HCT116 (cell line): Measurements from ENCODE around the gene HEMK1. TPM values are rescaled to one million over a fixed set of nuclear protein-coding genes. Genes with fewer than 3 reads are reported as not detected.

Experiments
- ATAC-seq: fragments of 200-7000 bp; cut with Tn5 transposase; 2 replicates; pipeline ENCODE4 v1.9.1; 2020; ENCODE audit warnings: mild to moderate bottlenecking, moderate library complexity
- BruUV-seq: library from RNA; stranded (reverse); fragments of 400-500 nt; replicated peaks from 2 replicates; lab custom pipeline; 2021; lab: Mats Ljungman, UMichigan
- CTCF ChIA-PET: fragments of 300-600 bp; sonication (Branson Sonifier 250); formaldehyde crosslinking; loops from one replicate; lab custom pipeline; 2021; ENCODE audit warnings: antibody characterized with exemption; lab: Charles Lee
- POLR2A ChIA-PET: fragments of 300-600, 350-600 bp; sonication (Branson Sonifier 250); formaldehyde crosslinking; loops from one replicate; lab custom pipeline; 2021; ENCODE audit warnings: antibody characterized with exemption; lab: Charles Lee
- RAD21 ChIA-PET, 2 experiments: fragments of 300-600 bp; sonication (Branson Sonifier 250); formaldehyde crosslinking; loops; one replicate each; lab custom pipeline; 2023; ENCODE audit warnings: low total read pairs in 2 of 2; ENCODE audit not compliant: uncharacterized antibody in 2 of 2, unreplicated experiment in 2 of 2, low non-redundant PET in 1 of 2; lab: Charles Lee
- DNase-seq: peaks from one replicate; pipeline ENCODE4 v3.0.0-alpha.2; 2010; ENCODE audit warnings: low read depth, low spot score
- H2AFZ ChIP-seq: fragments of 200-600 bp; shearing (Covaris generic), sonication (generic); 2 replicates; pipeline ENCODE4 v1.6.1; 2017; ENCODE audit warnings: low read depth, mixed run types, mixed read lengths, antibody characterized with exemption, low read length; ENCODE audit not compliant: poor library complexity, severe bottlenecking
- H3K27ac ChIP-seq: 2 replicates; pipeline ENCODE4 v1.5.1; 2012; ENCODE audit warnings: low read depth, low read length
- H3K27me3 ChIP-seq: fragments of 200-600 bp; sonication (generic); 2 replicates; pipeline ENCODE4 v1.6.1; 2016; ENCODE audit warnings: mixed run types, low read length, mixed read lengths; ENCODE audit not compliant: insufficient read depth
- H3K36me3 ChIP-seq, 2 experiments: fragments of 200-500 bp in 1 of 2; fragments of 200-600 bp in 1 of 2; sonication (Bioruptor generic) in 1 of 2; sonication (generic) in 1 of 2; 2 replicates each; pipeline versions ENCODE4 v1.5.1 to v1.6.1; 2014 to 2016; ENCODE audit warnings: low read length in 2 of 2, inconsistent platforms in 1 of 2, mixed read lengths in 1 of 2, mixed run types in 1 of 2; ENCODE audit not compliant: insufficient read depth in 2 of 2, control insufficient read depth in 1 of 2
- H3K4me1 ChIP-seq, 2 experiments: fragments of 200-600 bp in 1 of 2; sonication (generic) in 1 of 2; 2 replicates each; pipeline versions ENCODE4 v1.5.1 to v1.6.1; 2012 to 2017; ENCODE audit warnings: low read length in 2 of 2, inconsistent platforms in 1 of 2, mild to moderate bottlenecking in 1 of 2, mixed read lengths in 1 of 2, mixed run types in 1 of 2, moderate library complexity in 1 of 2; ENCODE audit not compliant: insufficient read depth in 2 of 2, control insufficient read depth in 1 of 2
- H3K4me2 ChIP-seq: fragments of 200-600 bp; sonication (generic); 2 replicates; pipeline ENCODE4 v1.6.1; 2017; ENCODE audit warnings: mixed run types, low read length, mixed read lengths
- H3K4me3 ChIP-seq, 2 experiments: fragments of 200-600 bp in 1 of 2; sonication (generic) in 1 of 2; replicated peaks in 1 of 2; 2 replicates each; pipeline ENCODE4 v1.5.1; 2011 to 2016; ENCODE audit warnings: low read length in 2 of 2, control low read depth in 1 of 2, low read depth in 1 of 2, mild to moderate bottlenecking in 1 of 2, mixed read lengths in 1 of 2, mixed run types in 1 of 2
- H3K79me2 ChIP-seq: fragments of 200-600 bp; sonication (generic); 2 replicates; pipeline ENCODE4 v1.6.1; 2017; ENCODE audit warnings: mild to moderate bottlenecking, mixed run types, low read length, moderate library complexity, mixed read lengths; ENCODE audit not compliant: insufficient read depth
- H3K9ac ChIP-seq: fragments of 200-600 bp; sonication (generic); 2 replicates; pipeline ENCODE4 v1.6.1; 2016; ENCODE audit warnings: low read length, mixed read lengths
- H3K9me2 ChIP-seq: fragments of 200-600 bp; sonication (generic), shearing (Covaris generic); 2 replicates; pipeline ENCODE4 v1.6.1; 2017; ENCODE audit warnings: mixed run types, mild to moderate bottlenecking, moderate library complexity; ENCODE audit not compliant: insufficient read depth
- H3K9me3 ChIP-seq, 2 experiments: fragments of 200-500 bp in 1 of 2; fragments of 200-600 bp in 1 of 2; sonication (Bioruptor generic) in 1 of 2; sonication (generic) in 1 of 2; 2 replicates each; pipeline ENCODE4 v1.6.1; 2014 to 2017; ENCODE audit warnings: low read length in 2 of 2, mixed read lengths in 2 of 2, inconsistent platforms in 1 of 2, low read depth in 1 of 2, mild to moderate bottlenecking in 1 of 2, mixed run types in 1 of 2, moderate library complexity in 1 of 2; ENCODE audit not compliant: control insufficient read depth in 1 of 2, insufficient read depth in 1 of 2
- H4K20me1 ChIP-seq: fragments of 200-600 bp; sonication (generic), shearing (Covaris generic); 2 replicates; pipeline ENCODE4 v1.6.1; 2017; ENCODE audit warnings: mixed run types, mild to moderate bottlenecking, moderate library complexity; ENCODE audit not compliant: insufficient read depth
- ATF3 ChIP-seq: IDR thresholded peaks from 2 replicates; pipeline ENCODE4 v1.6.1; 2012
- CBX3 ChIP-seq: IDR thresholded peaks from 2 replicates; pipeline ENCODE4 v1.6.1; 2012; ENCODE audit warnings: low read depth
- EZH2phosphoT487 ChIP-seq: fragments of 200-600 bp; IDR thresholded peaks from 2 replicates; pipeline ENCODE4 v1.6.1; 2018; ENCODE audit warnings: antibody characterized with exemption, borderline replicate concordance
- FOSL1 ChIP-seq: IDR thresholded peaks from 2 replicates; pipeline ENCODE4 v1.6.1; 2012; ENCODE audit warnings: low read depth
- RAD21 ChIP-seq: IDR thresholded peaks from 2 replicates; pipeline ENCODE4 v1.6.1; 2012; ENCODE audit warnings: low read depth, mild to moderate bottlenecking
- SIN3A ChIP-seq: IDR thresholded peaks from 2 replicates; pipeline ENCODE4 v1.6.1; 2012; ENCODE audit warnings: low read depth
- TCF7L2 ChIP-seq: IDR thresholded peaks from 2 replicates; pipeline ENCODE4 v1.7.0; 2011; ENCODE audit warnings: borderline replicate concordance, inconsistent platforms; ENCODE audit not compliant: insufficient read depth, insufficient read length; ENCODE audit errors: extremely low read depth
- YY1 ChIP-seq: IDR thresholded peaks from 2 replicates; pipeline ENCODE4 v1.6.1; 2011; ENCODE audit warnings: low read length, low read depth, moderate library complexity, mild to moderate bottlenecking; ENCODE audit not compliant: insufficient replicate concordance; ENCODE audit errors: extremely low read depth
- ZNF274 ChIP-seq: fragments of 200-500 bp; sonication (Bioruptor generic); IDR thresholded peaks from 2 replicates; pipeline ENCODE4 v1.6.1; 2014; ENCODE audit warnings: mild to moderate bottlenecking, low read depth, low read length, inconsistent platforms
- intact Hi-C: fragments of 100-400 bp; cut with micrococcal nuclease; formaldehyde crosslinking; loops from 2 replicates; pipeline ENCODE4 v1.10.0; 2022
- total RNA-seq: library from RNA; stranded (reverse); gene quantifications from one replicate; pipeline ENCODE4 v1.2.1, GENCODE V29; 2021; ENCODE audit not compliant: unreplicated experiment

The HEMK1 gene
- total RNA-seq, 1 experiment from 2014 or later = 20.5 TPM

GRCh38 chr3:50525191-50525910 lies 44.0 kb upstream of the HEMK1 start:
- no peak for TF ChIP-seq ZNF274
- no peak for TF ChIP-seq YY1
- no peak for TF ChIP-seq CBX3
- no peak for TF ChIP-seq FOSL1
- TF ChIP-seq SIN3A = no peak
- TF ChIP-seq ATF3 = no peak
- no peak for TF ChIP-seq TCF7L2
- TF ChIP-seq EZH2phosphoT487 = no peak
- TF ChIP-seq RAD21 = no peak
- TF ChIP-seq, all 23 proteins: peak for 0
- H3K27ac ChIP-seq = no peak overlapping the region

More at GRCh38 chr3:50525191-50525910, 44.0 kb upstream of the HEMK1 start:
- Histone ChIP-seq H3K36me3 (no peaks in the 10 kb centered on the region), H3K4me2 (no peak overlapping the region), H4K20me1 (no peaks in the 10 kb centered on the region), H3K4me1 (peaks cover 0 to 4% of the 10 kb centered on the region in 2 experiments; a peak in 2 of 4 replicates), H3K9me3 (no peaks in the 10 kb centered on the region), H3K4me3 (no peak overlapping the region), H2AFZ (no peak overlapping the region), H3K27me3 (peaks cover 7% of the 10 kb centered on the region; the same call in 1 of the 2 replicates), H3K9me2 (no peaks in the 10 kb centered on the region), H3K9ac (no peak overlapping the region), H3K79me2 (no peaks in the 10 kb centered on the region)
- intact Hi-C loops = loop anchor here (5.0 kb wide), 1 partner anchor 123 kb away; no protein-coding TSS in a partner anchor
- no TSS peak for BruUV-seq
- ChIA-PET POLR2A (interaction anchor here (0.7 kb wide), 1 partner anchor 175 kb away, joined by 5 read pairs; the partner anchor contains the start of gene NPRL2), CTCF (no interaction called here), RAD21 (no interaction called here)
- DNase-seq (no peak), ATAC-seq (no peak)
